HUES64 (cell line): Measurements from ENCODE around the gene ATXN7L1.
"Not testable (repeated sequence)": the region's sequence is repeated elsewhere in the genome, so short reads cannot be mapped to it uniquely, and the experiment has no call there.

Source experiments
- H3K27ac ChIP-seq: 2 replicates; pipeline ENCODE4 v1.7.0; 2013; ENCODE audit warnings: low read depth, low read length, inconsistent platforms
- H3K27me3 ChIP-seq: 2 replicates; pipeline ENCODE4 v1.6.1; 2013; ENCODE audit warnings: mild to moderate bottlenecking, low read length; ENCODE audit not compliant: insufficient read depth
- H3K36me3 ChIP-seq: 2 replicates; pipeline ENCODE4 v1.6.1; 2013; ENCODE audit warnings: mild to moderate bottlenecking, low read length; ENCODE audit not compliant: insufficient read depth
- H3K4me1 ChIP-seq: 2 replicates; pipeline ENCODE4 v1.6.1; 2013; ENCODE audit warnings: mild to moderate bottlenecking, low read length, moderate library complexity; ENCODE audit not compliant: insufficient read depth
- H3K4me3 ChIP-seq: 2 replicates; pipeline ENCODE4 v1.5.1; 2013; ENCODE audit warnings: mild to moderate bottlenecking, low read length, moderate library complexity
- H3K9ac ChIP-seq: 2 replicates; pipeline ENCODE4 v1.6.1; 2013; ENCODE audit warnings: mild to moderate bottlenecking, low read depth, low read length
- H3K9me3 ChIP-seq: 2 replicates; pipeline ENCODE4 v1.6.1; 2013; ENCODE audit warnings: low read depth, low read length; ENCODE audit not compliant: insufficient read depth
- WGBS: fragments of 150-250, 120-280 bp; methylation state at CpG from one replicate; pipeline ENCODE4 v1.1.7; 2013; ENCODE audit warnings: missing lambda C conversion rate; 5-methylcytosine and 5-hydroxymethylcytosine counted together

ATXN7L1 gene

DNA sequence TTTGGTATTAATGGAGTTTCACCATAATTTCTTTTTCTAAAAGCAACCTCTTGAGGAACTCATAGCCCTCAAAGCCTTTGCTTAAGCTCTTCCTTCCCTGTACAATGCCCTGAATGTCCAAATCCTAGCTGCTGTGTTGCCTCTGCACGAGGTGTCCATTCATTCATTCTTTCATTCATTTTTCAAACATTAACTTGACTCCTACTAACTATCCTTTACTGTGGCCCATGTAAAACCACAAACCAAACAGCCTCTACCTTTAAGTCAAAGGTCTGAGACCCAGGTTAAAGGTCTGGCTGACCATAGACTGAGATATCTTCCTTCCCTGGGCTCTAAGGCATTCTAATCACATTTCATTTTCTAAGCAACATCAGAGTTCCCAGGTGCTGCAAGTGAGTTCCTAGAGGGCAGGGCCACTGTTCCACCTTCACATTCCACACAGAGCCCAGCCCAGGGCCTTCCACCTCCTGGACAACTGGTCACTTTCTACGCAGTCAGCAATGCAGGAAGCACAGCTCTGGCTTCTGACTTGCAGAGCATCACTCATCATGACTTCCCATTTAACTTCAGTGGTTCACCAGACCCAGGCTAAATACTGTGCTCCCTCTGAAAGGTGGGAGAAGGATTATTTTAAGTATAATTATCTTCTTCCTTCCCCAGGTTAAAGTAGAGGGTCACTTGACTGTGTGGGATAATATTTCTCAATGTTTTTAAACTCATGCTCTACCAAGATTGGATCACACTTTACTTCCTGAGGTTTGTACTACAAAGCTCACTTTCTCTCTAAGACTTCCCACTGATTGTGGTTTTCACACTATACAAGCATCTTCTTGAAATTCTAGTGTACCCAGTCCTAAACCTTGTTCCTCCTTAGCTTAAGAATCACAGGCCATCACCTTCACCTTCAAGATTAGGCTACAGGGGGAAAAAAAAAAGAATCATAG is 19.1 kb downstream of the ATXN7L1 start:
- 90% methylated on average over 2 of the region's 2 CpGs for WGBS
- no peaks in the 10 kb centered on the region for H3K27me3 ChIP-seq
- no peak overlapping the region for H3K27ac ChIP-seq
- H3K4me3 ChIP-seq, result no peak overlapping the region
- H3K9ac ChIP-seq, result no peak overlapping the region
- peaks cover 14% of the 10 kb centered on the region; the same call in 1 of the 2 replicates for H3K4me1 ChIP-seq
- H3K36me3 ChIP-seq, result no peaks in the 10 kb centered on the region
- H3K9me3 ChIP-seq, result no peaks in the 10 kb centered on the region

DNA sequence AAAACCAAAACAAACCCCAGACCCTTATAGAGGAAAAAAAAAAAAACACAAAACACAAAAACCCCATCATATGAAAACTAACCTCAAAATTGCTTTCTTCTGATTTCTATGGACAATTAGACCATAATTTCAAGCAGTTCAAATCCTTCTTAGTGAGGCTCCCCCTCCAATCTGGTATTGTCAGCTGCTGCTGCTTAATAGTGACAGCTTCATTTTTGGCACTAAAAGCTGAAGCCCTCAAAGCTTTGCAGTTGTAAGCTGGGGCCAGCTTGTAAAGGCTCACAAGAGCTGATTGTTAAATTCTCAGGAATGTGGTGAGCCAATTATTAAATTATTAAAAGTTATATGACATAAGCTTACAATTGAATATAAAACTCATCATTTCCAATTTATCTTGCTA is 21.9 kb downstream of the ATXN7L1 start:
- Histone ChIP-seq H3K4me3 (no peak overlapping the region), H3K9ac (no peak overlapping the region), H3K27me3 (no peaks in the 10 kb centered on the region), H3K9me3 (no peaks in the 10 kb centered on the region), H3K4me1 (peaks cover 22% of the 10 kb centered on the region), H3K27ac (no peak overlapping the region), H3K36me3 (no peaks in the 10 kb centered on the region)

DNA sequence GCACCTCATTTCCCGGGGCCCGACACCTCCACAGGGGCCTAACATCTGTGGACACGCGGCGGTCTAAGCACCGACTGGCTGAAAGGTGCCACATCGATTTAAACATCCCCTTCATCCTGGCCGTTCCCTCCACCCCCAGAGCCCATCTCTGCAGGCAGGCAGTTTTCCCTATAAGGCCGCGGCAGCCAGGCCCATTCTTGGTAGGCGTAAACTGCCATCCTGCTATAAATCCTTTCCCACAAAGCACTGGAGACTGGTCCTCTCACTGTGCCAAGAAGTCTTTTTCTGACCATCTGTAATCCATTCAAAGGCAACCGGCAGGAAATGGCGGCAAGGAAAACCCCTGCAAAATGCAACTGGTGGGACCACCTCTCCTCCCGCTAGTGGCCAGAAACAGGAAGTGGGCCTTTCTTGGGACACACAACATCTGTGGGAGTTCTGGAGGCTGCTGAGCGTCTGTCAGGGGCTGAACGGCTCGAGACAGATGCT is 22.4 kb downstream of the ATXN7L1 start:
- Histone ChIP-seq H3K4me1 (peaks cover 28% of the 10 kb centered on the region), H3K4me3 (no peak overlapping the region), H3K9ac (no peak overlapping the region), H3K27me3 (no peaks in the 10 kb centered on the region), H3K36me3 (no peaks in the 10 kb centered on the region), H3K9me3 (no peaks in the 10 kb centered on the region), H3K27ac (peak overlapping the region; percentile 26)
- 80% methylated on average over 17 of the region's 17 CpGs for WGBS

DNA sequence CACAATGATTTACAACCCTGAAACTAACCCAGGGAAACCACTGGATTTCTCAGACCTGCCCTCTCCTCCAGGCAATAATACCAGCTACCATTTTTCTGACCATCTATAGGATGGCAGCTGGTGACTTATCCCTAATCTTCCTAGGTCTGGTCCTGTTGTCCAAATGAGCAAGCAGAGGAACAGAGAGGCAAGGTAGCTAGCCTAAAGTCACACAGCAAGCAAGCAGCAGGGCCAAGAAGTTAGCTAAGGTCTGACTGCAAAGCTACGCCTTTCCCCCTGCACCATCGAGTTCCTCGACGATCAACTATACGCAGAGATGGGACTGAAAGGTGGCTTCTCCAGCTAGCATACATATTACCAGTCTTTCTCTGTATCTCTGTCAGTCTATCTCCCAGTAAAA is 25.3 kb downstream of the ATXN7L1 start:
- peaks cover 37% of the 10 kb centered on the region for H3K4me1 ChIP-seq
- H3K27ac ChIP-seq, result no peak overlapping the region
- no peaks in the 10 kb centered on the region for H3K27me3 ChIP-seq
- H3K4me3 ChIP-seq, result no peak overlapping the region
- H3K9ac ChIP-seq, result no peak overlapping the region
- no peaks in the 10 kb centered on the region for H3K36me3 ChIP-seq
- WGBS, result 93% methylated on average over 5 of the region's 5 CpGs
- H3K9me3 ChIP-seq, result no peaks in the 10 kb centered on the region

DNA sequence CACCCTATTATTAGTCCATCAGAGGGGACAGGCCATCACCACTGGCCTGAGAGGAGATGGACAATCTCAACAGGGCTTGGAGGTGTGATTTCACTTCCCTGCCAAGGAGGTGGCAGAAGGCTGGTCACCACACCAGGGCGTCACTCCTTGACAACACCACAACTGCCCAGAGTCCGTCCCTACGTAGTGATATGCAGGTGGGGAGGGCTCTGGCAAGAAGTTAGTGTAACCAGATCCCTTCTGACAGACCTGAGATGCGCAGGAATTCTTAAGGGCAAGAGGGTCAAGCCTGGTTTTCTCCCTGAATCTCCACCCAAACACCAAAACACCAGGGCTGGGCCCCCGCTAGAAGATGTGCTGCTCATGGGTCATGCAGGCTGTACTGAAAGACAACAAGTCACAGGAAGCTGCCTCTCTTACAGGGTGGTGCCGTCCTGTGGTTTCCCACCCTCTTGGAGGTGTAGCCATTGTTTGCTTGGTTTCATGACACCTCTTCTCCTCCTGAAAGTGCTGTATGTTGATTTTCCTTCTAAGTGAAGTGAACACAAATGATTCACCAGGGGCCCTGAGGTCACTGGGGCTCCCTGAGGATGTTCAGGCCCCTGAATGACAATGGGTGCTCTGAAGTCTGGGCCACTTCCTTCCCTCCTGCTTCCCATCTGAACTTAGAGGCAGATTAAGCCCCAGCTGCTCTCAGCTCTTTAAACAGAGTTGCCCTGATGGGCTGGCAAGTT is 27.1 kb downstream of the ATXN7L1 start:
- H3K4me3 ChIP-seq, result no peak overlapping the region
- H3K27me3 ChIP-seq, result no peaks in the 10 kb centered on the region
- H3K9me3 ChIP-seq, result no peaks in the 10 kb centered on the region
- 0 out of 2 replicates have a peak overlapping the region, but pooled peaks have one; percentile 26 for H3K9ac ChIP-seq
- H3K36me3 ChIP-seq, result no peaks in the 10 kb centered on the region
- 23% methylated on average over 6 of the region's 6 CpGs for WGBS
- H3K27ac ChIP-seq, result peak overlapping the region; percentile 80
- peaks cover 37% of the 10 kb centered on the region for H3K4me1 ChIP-seq

DNA sequence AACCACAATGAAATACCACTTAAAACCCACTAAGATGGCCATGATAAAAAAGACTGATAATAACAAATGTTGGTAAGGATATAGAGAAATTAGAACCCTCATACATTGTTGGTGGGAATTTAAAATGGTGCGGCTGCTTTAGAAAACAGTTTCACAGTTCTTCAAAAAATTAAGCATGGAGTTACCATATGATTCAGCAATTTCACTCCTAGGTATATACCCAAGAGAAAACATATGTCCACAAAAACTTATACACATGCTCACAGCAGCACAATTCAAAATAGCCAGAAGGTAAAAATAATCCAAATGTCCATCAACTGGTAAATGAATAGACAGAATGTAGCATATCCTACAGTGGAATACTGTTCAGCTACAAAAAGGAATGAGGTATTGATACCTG is 30.0 kb downstream of the ATXN7L1 start:
- H3K4me1 ChIP-seq, result peaks cover 29% of the 10 kb centered on the region
- no peaks in the 10 kb centered on the region for H3K9me3 ChIP-seq
- no peaks in the 10 kb centered on the region for H3K27me3 ChIP-seq
- WGBS, result 100% methylated on average over 1 of the region's 1 CpG
- no peak overlapping the region for H3K4me3 ChIP-seq
- H3K27ac ChIP-seq, result no peak overlapping the region
- H3K36me3 ChIP-seq, result no peaks in the 10 kb centered on the region
- no peak overlapping the region for H3K9ac ChIP-seq

DNA sequence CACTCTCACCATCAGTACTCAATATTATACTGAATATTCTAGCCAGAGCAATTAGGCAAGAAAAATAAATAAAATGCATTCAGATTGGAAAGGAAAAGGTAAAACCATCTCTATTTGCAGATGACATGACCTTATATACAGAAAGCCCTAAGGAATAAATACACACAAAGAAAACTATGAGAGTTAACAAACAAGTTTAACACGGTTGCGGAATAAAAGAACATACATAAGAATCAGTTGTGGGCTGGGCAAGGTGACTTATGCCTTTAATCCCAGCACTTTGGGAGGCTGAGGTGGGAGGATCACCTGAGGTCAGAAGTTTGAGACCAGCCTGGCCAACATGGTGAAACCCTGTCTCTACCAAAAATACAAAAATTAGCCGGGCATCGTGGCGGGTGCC is 31.7 kb downstream of the ATXN7L1 start:
- H3K36me3 ChIP-seq, H3K9me3 ChIP-seq, H3K27me3 ChIP-seq, H3K4me3 ChIP-seq, H3K9ac ChIP-seq, H3K27ac ChIP-seq: not testable (repeated sequence)
- H3K4me1 ChIP-seq, result peaks cover 17% of the 10 kb centered on the region
- WGBS, result 90% methylated on average over 5 of the region's 5 CpGs

DNA sequence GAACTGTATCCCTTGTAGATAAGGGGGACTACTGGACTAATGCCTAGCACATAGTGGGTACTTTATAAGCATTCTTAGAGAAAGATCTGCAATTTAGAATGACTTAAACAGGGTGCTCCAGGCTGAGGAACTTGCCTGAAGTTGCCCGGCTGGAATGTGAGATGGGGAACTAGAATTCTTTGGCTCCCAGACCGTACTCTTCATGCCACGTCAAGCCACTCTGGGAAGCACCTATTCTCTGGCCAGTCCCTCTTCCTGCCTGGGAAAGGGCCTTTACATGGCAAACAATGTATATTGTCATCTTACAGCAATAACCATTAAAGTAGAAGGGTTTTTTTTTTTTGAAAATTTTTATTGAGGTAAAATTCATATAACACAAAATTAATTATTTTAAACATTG is 34.5 kb downstream of the ATXN7L1 start:
- Histone ChIP-seq H3K27ac (no peak overlapping the region), H3K36me3 (no peaks in the 10 kb centered on the region), H3K27me3 (no peaks in the 10 kb centered on the region), H3K9me3 (no peaks in the 10 kb centered on the region), H3K9ac (no peak overlapping the region), H3K4me3 (no peak overlapping the region), H3K4me1 (peaks cover 29% of the 10 kb centered on the region)
- WGBS, result 94% methylated on average over 3 of the region's 3 CpGs

DNA sequence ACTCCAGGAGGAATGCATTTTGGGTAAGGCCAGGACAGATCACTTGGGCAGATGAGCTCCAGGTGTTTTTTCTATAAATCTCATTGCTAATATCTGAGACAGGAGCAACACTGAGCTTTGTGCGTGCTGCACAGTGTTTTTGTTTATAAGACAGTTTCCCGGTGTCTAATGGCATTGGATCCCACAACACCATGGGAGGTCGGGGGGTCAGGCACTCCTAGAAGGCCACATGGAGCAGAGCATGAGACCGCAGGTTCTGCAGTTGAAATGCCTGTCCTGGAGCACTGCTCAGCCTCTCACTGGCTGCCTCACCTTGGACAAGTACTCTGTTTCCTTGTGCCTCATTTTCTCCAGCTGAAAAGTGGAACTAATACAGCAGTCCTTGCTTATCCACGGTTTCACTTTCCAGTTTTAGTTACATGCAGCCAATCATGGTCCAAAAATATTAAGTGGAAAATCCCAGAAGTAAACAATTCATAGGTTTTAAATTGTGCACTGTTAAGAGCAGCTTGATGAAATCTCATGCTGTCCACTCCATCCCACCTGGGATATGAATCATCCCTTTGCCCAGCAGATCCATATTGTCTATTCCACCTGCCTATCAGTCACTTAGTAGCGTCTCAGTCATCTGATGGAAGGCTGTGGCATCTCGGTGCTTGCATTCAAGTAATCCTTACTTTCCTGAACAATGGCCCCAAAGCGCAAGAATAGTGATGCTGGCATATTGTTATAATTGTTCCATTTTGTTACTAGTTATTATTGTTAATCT is 35.2 kb downstream of the ATXN7L1 start:
- Histone ChIP-seq H3K9ac (no peak overlapping the region), H3K27me3 (no peaks in the 10 kb centered on the region), H3K27ac (no peak overlapping the region), H3K4me1 (peaks cover 29% of the 10 kb centered on the region), H3K9me3 (no peaks in the 10 kb centered on the region), H3K4me3 (no peak overlapping the region), H3K36me3 (no peaks in the 10 kb centered on the region)
- 94% methylated on average over 7 of the region's 8 CpGs for WGBS

DNA sequence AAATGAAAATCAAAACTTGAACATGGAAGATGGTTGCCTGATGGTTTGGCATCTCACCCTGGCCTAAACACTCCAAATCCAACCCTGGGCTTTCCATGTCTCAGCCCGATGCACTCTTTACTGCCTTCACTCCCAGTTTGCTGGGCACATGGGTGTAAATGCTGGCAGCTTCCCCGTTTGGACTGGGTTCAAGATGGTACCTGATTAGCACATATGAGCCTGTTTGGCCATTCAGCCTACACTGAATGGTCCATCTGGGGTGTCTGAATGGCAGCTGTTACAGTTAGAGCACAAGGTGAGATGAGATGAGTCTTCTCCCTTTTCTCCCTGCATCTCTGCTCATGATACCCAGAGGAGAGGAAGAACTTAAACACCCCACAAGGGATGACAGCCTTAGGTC is 37.1 kb downstream of the ATXN7L1 start:
- WGBS, result 90% methylated on average over 2 of the region's 2 CpGs
- Histone ChIP-seq H3K9me3 (no peaks in the 10 kb centered on the region), H3K4me1 (peaks cover 32% of the 10 kb centered on the region), H3K9ac (no peak overlapping the region), H3K4me3 (no peak overlapping the region), H3K36me3 (no peaks in the 10 kb centered on the region), H3K27me3 (no peaks in the 10 kb centered on the region), H3K27ac (no peak overlapping the region)
